HEK293T (cell line): Measurements from ENCODE around the gene RRAS2.
A peak's percentile ranks its signal among the peaks of the same experiment; 100 is the strongest.

Experiments used
- CTCF ChIA-PET: fragments of 350-600 bp; formaldehyde crosslinking; extraction: SDS; loops from one replicate; lab custom pipeline; 2021; ENCODE audit warnings: antibody characterized with exemption, inconsistent platforms; lab: Yijun Ruan, JAX
- POLR2A ChIA-PET: fragments of 350-600 bp; formaldehyde crosslinking; extraction: SDS; loops from one replicate; lab custom pipeline; 2020; ENCODE audit warnings: antibody characterized with exemption, inconsistent platforms; lab: Yijun Ruan, JAX
- DNase-seq: peaks from one replicate; pipeline ENCODE4 v3.0.0; 2012; ENCODE audit warnings: mixed read lengths; ENCODE audit errors: extremely low spot score
- ARNT ChIP-seq: fragments of 450-650 bp; IDR thresholded peaks from 2 replicates; pipeline ENCODE4 v1.6.1; 2017; ENCODE audit warnings: mild to moderate bottlenecking
- BHLHE40 ChIP-seq: fragments of 450-650 bp; IDR thresholded peaks from 2 replicates; pipeline ENCODE4 v1.6.1; 2016; ENCODE audit warnings: mild to moderate bottlenecking, moderate library complexity, borderline replicate concordance
- CTBP1 ChIP-seq: fragments of 450-650 bp; IDR thresholded peaks from 2 replicates; pipeline ENCODE4 v1.6.1; 2016; ENCODE audit warnings: borderline replicate concordance
- ELF4 ChIP-seq: fragments of 450-650 bp; IDR thresholded peaks from 2 replicates; pipeline ENCODE4 v1.6.1; 2017; ENCODE audit warnings: antibody characterized with exemption
- FOXA1 ChIP-seq: fragments of 450-650 bp; IDR thresholded peaks from 2 replicates; pipeline ENCODE4 v1.6.1; 2016; ENCODE audit warnings: mild to moderate bottlenecking
- FOXK2 ChIP-seq: fragments of 450-650 bp; IDR thresholded peaks from 2 replicates; pipeline ENCODE4 v1.6.1; 2016; ENCODE audit warnings: mild to moderate bottlenecking
- FOXM1 ChIP-seq: fragments of 450-650 bp; IDR thresholded peaks from 2 replicates; pipeline ENCODE4 v1.6.1; 2017; ENCODE audit warnings: mild to moderate bottlenecking, borderline replicate concordance
- HDGF ChIP-seq: fragments of 450-650 bp; IDR thresholded peaks from 2 replicates; pipeline ENCODE4 v1.6.1; 2017; ENCODE audit warnings: antibody characterized with exemption, borderline replicate concordance
- L3MBTL2 ChIP-seq: fragments of 450-650 bp; conservative IDR thresholded peaks from 2 replicates; pipeline ENCODE4 v1.6.1; 2016; ENCODE audit warnings: mild to moderate bottlenecking
- LEF1 ChIP-seq: fragments of 450-650 bp; IDR thresholded peaks from 2 replicates; pipeline ENCODE4 v1.6.1; 2017; ENCODE audit warnings: mild to moderate bottlenecking, borderline replicate concordance
- NFRKB ChIP-seq: fragments of 450-650 bp; IDR thresholded peaks from 2 replicates; pipeline ENCODE4 v1.6.1; 2016; ENCODE audit warnings: mild to moderate bottlenecking, moderate library complexity
- PKNOX1 ChIP-seq: fragments of 450-650 bp; IDR thresholded peaks from 2 replicates; pipeline ENCODE4 v1.6.1; 2016
- SP1 ChIP-seq: fragments of 450-650 bp; IDR thresholded peaks from 2 replicates; pipeline ENCODE4 v1.6.1; 2017
- SUZ12 ChIP-seq: fragments of 450-650 bp; IDR thresholded peaks from 2 replicates; pipeline ENCODE4 v1.6.1; 2016; ENCODE audit warnings: mild to moderate bottlenecking
- TARDBP ChIP-seq: fragments of 450-650 bp; IDR thresholded peaks from 2 replicates; pipeline ENCODE4 v1.6.1; 2016
- ZNF384 ChIP-seq: fragments of 450-650 bp; IDR thresholded peaks from 2 replicates; pipeline ENCODE4 v1.6.1; 2016

RRAS2 gene

GRCh38 chr11:14369598-14369997, 10.6 kb upstream of the RRAS2 start:
- TF ChIP-seq CTBP1 (no peak), NFRKB (no peak), ELF4 (no peak), ARNT (no peak), SP1 (no peak), HDGF (no peak), SUZ12 (no peak), LEF1 (no peak), ZNF384 (no peak), FOXM1 (no peak), L3MBTL2 (no peak), FOXA1 (no peak)
- CTCF ChIA-PET = no interaction called here
- DNase-seq = no peak
- POLR2A ChIA-PET = interaction anchor here (1.1 kb wide), 1 partner anchor 12 kb away, joined by 3 read pairs; no protein-coding TSS in a partner anchor

GRCh38 chr11:14366936-14367335, 8.0 kb upstream of the RRAS2 start:
- ChIA-PET CTCF (no interaction called here), POLR2A (no interaction called here)

GRCh38 chr11:14364322-14364721, 5.3 kb upstream of the RRAS2 start:
- CTCF ChIA-PET = no interaction called here
- DNase-seq = no peak
- POLR2A ChIA-PET = no interaction called here
- TF ChIP-seq L3MBTL2 (no peak), FOXA1 (no peak), ARNT (no peak)

More at GRCh38 chr11:14366936-14367335, 8.0 kb upstream of the RRAS2 start:
- TF ChIP-seq PKNOX1 = no peak
- no peak for TF ChIP-seq ZNF384
- no peak for TF ChIP-seq ELF4
- no peak for TF ChIP-seq BHLHE40
- TF ChIP-seq TARDBP = no peak
- TF ChIP-seq SP1 = no peak
- TF ChIP-seq L3MBTL2 = no peak
- TF ChIP-seq LEF1 = no peak
- no peak for TF ChIP-seq ARNT
- no peak for TF ChIP-seq CTBP1
- TF ChIP-seq FOXM1 = no peak
- TF ChIP-seq HDGF = no peak
- TF ChIP-seq NFRKB = no peak
- no peak for TF ChIP-seq SUZ12
- no peak for TF ChIP-seq FOXA1
- TF ChIP-seq FOXK2 = no peak
- no peak for DNase-seq

- TF ChIP-seq LEF1 (no peak), FOXA1 (no peak), HDGF (no peak), FOXM1 (no peak), ARNT (no peak)
- ChIA-PET CTCF (interaction anchor here (0.6 kb wide), 1 partner anchor 8 kb away, joined by 3 read pairs; no protein-coding TSS in a partner anchor), POLR2A (no interaction called here)
- DNase-seq = no peak
These were observed 3.6 kb upstream of the RRAS2 start for GRCh38 chr11:14362611-14363010.

- TF ChIP-seq L3MBTL2 = no peak
- no peak for TF ChIP-seq ZNF384
- no peak for TF ChIP-seq FOXA1
- no peak for TF ChIP-seq ARNT
- TF ChIP-seq FOXM1 = no peak
- TF ChIP-seq FOXK2 = no peak
- no peak for TF ChIP-seq NFRKB
- TF ChIP-seq BHLHE40 = no peak
- ChIA-PET POLR2A (no interaction called here), CTCF (interaction anchor here (0.6 kb wide), 1 partner anchor 9 kb away, joined by 3 read pairs; no protein-coding TSS in a partner anchor)
- DNase-seq = no peak
These were observed 3.0 kb upstream of the RRAS2 start for GRCh38 chr11:14361951-14362350.

- POLR2A ChIA-PET = no interaction called here
- CTCF ChIA-PET = interaction anchor here (0.7 kb wide), 1 partner anchor 11 kb away, joined by 3 read pairs; no protein-coding TSS in a partner anchor
- DNase-seq = no peak
- no peak for TF ChIP-seq PKNOX1
- TF ChIP-seq FOXM1 = no peak
- TF ChIP-seq L3MBTL2 = no peak
- TF ChIP-seq ELF4 = no peak
- no peak for TF ChIP-seq ZNF384
- TF ChIP-seq CTBP1 = no peak
- no peak for TF ChIP-seq NFRKB
- no peak for TF ChIP-seq BHLHE40
- no peak for TF ChIP-seq HDGF
- no peak for TF ChIP-seq FOXA1
- no peak for TF ChIP-seq SP1
- TF ChIP-seq FOXK2 = no peak
- no peak for TF ChIP-seq SUZ12
- no peak for TF ChIP-seq ARNT
- no peak for TF ChIP-seq TARDBP
- TF ChIP-seq LEF1 = no peak
These were observed 2.0 kb upstream of the RRAS2 start for GRCh38 chr11:14360976-14361375.

- ChIA-PET CTCF (no interaction called here), POLR2A (no interaction called here)
These were observed 583 bp upstream of the RRAS2 start for GRCh38 chr11:14359501-14360031.

More at GRCh38 chr11:14359501-14360031, 583 bp upstream of the RRAS2 start:
- DNase-seq = no peak
- TF ChIP-seq SUZ12 = no peak
- TF ChIP-seq HDGF = no peak
- no peak for TF ChIP-seq SP1
- peak; percentile 58; the same call in 1 of the 2 replicates for TF ChIP-seq PKNOX1
